A673 (cell line): Measurements from ENCODE around the gene TBC1D2B.

Source experiments
- EZH2 ChIP-seq: fragments of 200-600 bp; sonication (generic); IDR thresholded peaks from 2 replicates; pipeline ENCODE4 v1.6.1; 2017; ENCODE audit warnings: borderline replicate concordance, low read depth, mild to moderate bottlenecking, mixed read lengths, antibody characterized with exemption, low read length; ENCODE audit not compliant: poor library complexity, severe bottlenecking
- TF ChIP-seq, protein P1 (sequence below): fragments of 300-800, 200-600 bp; sonication (generic); conservative IDR thresholded peaks from 2 replicates; pipeline ENCODE4 v1.5.1; 2017; ENCODE audit warnings: low read depth, mild to moderate bottlenecking, antibody characterized with exemption, low read length, moderate library complexity, mixed read lengths

DNA sequence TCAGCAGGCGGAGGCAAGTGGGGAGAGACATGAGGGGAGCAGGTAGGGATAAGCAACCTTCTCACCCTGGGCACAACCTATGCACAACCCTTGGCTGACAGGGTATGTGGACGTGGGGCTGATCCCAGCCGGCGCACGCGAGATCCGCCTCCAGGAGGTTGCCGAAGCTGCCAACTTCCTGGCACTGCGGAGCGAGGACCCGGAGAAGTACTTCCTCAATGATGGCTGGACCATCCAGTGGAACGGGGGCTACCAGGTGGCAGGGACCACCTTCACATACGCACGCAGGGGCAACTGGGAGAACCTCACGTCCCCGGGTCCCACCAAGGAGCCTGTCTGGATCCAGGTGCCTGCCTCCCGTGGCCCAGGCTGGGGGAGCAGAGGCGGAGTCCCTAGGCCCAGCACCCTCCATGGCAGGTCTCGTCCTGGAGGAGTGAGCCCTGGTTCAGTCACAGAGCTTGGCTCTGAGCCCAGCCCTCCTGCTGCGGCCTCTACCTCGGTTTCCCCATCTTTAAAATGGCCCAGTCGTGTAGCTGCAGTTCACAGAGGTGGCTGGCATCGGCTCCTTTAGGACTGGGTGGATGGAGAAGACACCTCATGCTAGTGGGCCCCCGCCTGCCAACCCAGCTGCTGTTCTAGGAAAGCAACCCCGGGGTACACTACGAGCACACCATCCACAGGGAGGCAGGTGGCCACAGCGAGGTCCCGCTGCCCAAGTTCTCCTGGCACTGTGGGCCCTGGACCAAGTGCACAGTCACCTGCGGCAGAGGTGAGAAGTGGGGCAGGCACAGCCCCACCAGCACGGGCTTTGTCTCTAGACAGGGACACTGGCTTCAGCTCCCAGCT is 96.0 kb downstream of the TBC1D2B start:
- TF ChIP-seq, protein P1, sequence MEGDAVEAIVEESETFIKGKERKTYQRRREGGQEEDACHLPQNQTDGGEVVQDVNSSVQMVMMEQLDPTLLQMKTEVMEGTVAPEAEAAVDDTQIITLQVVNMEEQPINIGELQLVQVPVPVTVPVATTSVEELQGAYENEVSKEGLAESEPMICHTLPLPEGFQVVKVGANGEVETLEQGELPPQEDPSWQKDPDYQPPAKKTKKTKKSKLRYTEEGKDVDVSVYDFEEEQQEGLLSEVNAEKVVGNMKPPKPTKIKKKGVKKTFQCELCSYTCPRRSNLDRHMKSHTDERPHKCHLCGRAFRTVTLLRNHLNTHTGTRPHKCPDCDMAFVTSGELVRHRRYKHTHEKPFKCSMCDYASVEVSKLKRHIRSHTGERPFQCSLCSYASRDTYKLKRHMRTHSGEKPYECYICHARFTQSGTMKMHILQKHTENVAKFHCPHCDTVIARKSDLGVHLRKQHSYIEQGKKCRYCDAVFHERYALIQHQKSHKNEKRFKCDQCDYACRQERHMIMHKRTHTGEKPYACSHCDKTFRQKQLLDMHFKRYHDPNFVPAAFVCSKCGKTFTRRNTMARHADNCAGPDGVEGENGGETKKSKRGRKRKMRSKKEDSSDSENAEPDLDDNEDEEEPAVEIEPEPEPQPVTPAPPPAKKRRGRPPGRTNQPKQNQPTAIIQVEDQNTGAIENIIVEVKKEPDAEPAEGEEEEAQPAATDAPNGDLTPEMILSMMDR, result no peak
- TF ChIP-seq EZH2, result no peak
